HepG2 (cell line): ENCODE data around the gene RSAD2. TPM values are rescaled to one million over a fixed set of nuclear protein-coding genes. Genes with fewer than 3 reads are reported as not detected.

Source experiments
- ARID4A ChIP-seq: sonication (generic); formaldehyde crosslinking; IDR thresholded peaks from 2 replicates; pipeline ENCODE4 v1.5.0; 2020; ENCODE audit warnings: mild to moderate bottlenecking, missing genetic modification reagents, borderline replicate concordance
- CREM ChIP-seq, 2 experiments: sonication (generic) in 1 of 2; formaldehyde crosslinking in 1 of 2; IDR thresholded peaks; 2 replicates each; pipeline versions ENCODE4 v1.4.0 to v1.6.1; 2016 to 2020; ENCODE audit warnings: antibody characterized with exemption in 1 of 2, mild to moderate bottlenecking in 1 of 2, missing genetic modification reagents in 1 of 2
- MXD4 ChIP-seq: IDR thresholded peaks from 2 replicates; pipeline ENCODE4 v1.6.1; 2016; ENCODE audit warnings: mild to moderate bottlenecking, missing biosample characterization, missing genetic modification reagents
- PCBP2 ChIP-seq: fragments of 200-400 bp; formaldehyde crosslinking; optimal IDR thresholded peaks from 2 replicates; pipeline ENCODE3; 2018; ENCODE audit warnings: low read length, low read depth; ENCODE audit not compliant: poor library complexity, severe bottlenecking
- SALL2 ChIP-seq: sonication (generic); formaldehyde crosslinking; IDR thresholded peaks from 2 replicates; pipeline ENCODE4 v1.8.1; 2023; ENCODE audit warnings: mild to moderate bottlenecking, missing genetic modification reagents, inconsistent platforms
- TIGD3 ChIP-seq: sonication (generic); formaldehyde crosslinking; IDR thresholded peaks from 2 replicates; pipeline ENCODE4 v1.5.1; 2020; ENCODE audit warnings: mild to moderate bottlenecking, missing genetic modification reagents, borderline replicate concordance
- UBTF ChIP-seq: sonication (generic); formaldehyde crosslinking; IDR thresholded peaks from 2 replicates; pipeline ENCODE4 v1.4.0; 2020; ENCODE audit warnings: mild to moderate bottlenecking, missing genetic modification reagents
- ZC3H4 ChIP-seq: sonication (generic); formaldehyde crosslinking; IDR thresholded peaks from 2 replicates; pipeline ENCODE4 v1.4.0; 2020; ENCODE audit warnings: missing genetic modification reagents, borderline replicate concordance
- ZFP36 ChIP-seq: fragments of 150-350 bp; IDR thresholded peaks from 2 replicates; pipeline ENCODE4 v1.6.1; 2018; ENCODE audit warnings: borderline replicate concordance, low read length, low read depth; ENCODE audit not compliant: partially characterized antibody
- ZNF12 ChIP-seq: sonication (generic); formaldehyde crosslinking; IDR thresholded peaks from 2 replicates; pipeline ENCODE4 v1.5.0; 2020; ENCODE audit warnings: missing genetic modification reagents
- ZNF768 ChIP-seq: sonication (generic); formaldehyde crosslinking; IDR thresholded peaks from 2 replicates; pipeline ENCODE4 v1.4.0; 2020; ENCODE audit warnings: missing genetic modification reagents
- polyA plus RNA-seq, 8 experiments: library from polyadenylated mRNA; depleted of rRNA in 3 of 8; stranded (reverse) in 7 of 8; unstranded in 1 of 8; fragments of >200 nt; fragmentation: Illumina TruSeq in 4 of 8; extraction: Trizol in 4 of 8; gene quantifications; 2 replicates each; pipeline versions ENCODE4 v1.2.1 to v1.2.3, GENCODE V29; 2011 to 2016; ENCODE audit warnings: low read depth in 4 of 8, missing spikeins in 1 of 8, mixed read lengths in 1 of 8; ENCODE audit not compliant: insufficient read depth in 1 of 8
- total RNA-seq, 5 experiments: library from RNA; depleted of rRNA; stranded (reverse); fragments of >200 nt; fragmentation: Illumina TruSeq; extraction: Trizol; gene quantifications; 2 replicates each; pipeline ENCODE4 v1.2.3, GENCODE V29; 2016; ENCODE audit warnings: low read depth in 1 of 5
- TF ChIP-seq, protein P1 (sequence below): sonication (generic); formaldehyde crosslinking; IDR thresholded peaks from 2 replicates; pipeline ENCODE4 v1.4.0; 2020; ENCODE audit warnings: missing genetic modification reagents, borderline replicate concordance
- TF ChIP-seq, protein P2 (sequence below): fragments of 450-650 bp; IDR thresholded peaks from 2 replicates; pipeline ENCODE4 v1.6.1; 2017
- TF ChIP-seq, protein P3 (sequence below): sonication (generic); formaldehyde crosslinking; IDR thresholded peaks from 2 replicates; pipeline ENCODE4 v1.5.0; 2020; ENCODE audit warnings: missing genetic modification reagents

The RSAD2 gene
- total and polyA plus RNA-seq, 2 of the 13 experiments (the other 11 are each of a cell fraction or from before 2014, with no cell fraction given), result 0.11 TPM; not detected in 1

- TF ChIP-seq ZC3H4 (CRISPR knock-in tag) (no peak), PCBP2 (no peak), TIGD3 (no peak), ZNF768 (CRISPR knock-in tag) (peak; percentile 28; the same call in 1 of the 2 replicates), SALL2 (no peak), ZNF12 (CRISPR knock-in tag) (no peak), ZFP36 (no peak), UBTF (peak; percentile 79), ARID4A (CRISPR knock-in tag) (no peak), CREM (IDR thresholded peaks at IDR 0.05) (no peak), CREM (CRISPR knock-in tag; IDR thresholded peaks at IDR 0.05) (no peak), MXD4 (CRISPR knock-in tag) (no peak)
- TF ChIP-seq, protein P1, sequence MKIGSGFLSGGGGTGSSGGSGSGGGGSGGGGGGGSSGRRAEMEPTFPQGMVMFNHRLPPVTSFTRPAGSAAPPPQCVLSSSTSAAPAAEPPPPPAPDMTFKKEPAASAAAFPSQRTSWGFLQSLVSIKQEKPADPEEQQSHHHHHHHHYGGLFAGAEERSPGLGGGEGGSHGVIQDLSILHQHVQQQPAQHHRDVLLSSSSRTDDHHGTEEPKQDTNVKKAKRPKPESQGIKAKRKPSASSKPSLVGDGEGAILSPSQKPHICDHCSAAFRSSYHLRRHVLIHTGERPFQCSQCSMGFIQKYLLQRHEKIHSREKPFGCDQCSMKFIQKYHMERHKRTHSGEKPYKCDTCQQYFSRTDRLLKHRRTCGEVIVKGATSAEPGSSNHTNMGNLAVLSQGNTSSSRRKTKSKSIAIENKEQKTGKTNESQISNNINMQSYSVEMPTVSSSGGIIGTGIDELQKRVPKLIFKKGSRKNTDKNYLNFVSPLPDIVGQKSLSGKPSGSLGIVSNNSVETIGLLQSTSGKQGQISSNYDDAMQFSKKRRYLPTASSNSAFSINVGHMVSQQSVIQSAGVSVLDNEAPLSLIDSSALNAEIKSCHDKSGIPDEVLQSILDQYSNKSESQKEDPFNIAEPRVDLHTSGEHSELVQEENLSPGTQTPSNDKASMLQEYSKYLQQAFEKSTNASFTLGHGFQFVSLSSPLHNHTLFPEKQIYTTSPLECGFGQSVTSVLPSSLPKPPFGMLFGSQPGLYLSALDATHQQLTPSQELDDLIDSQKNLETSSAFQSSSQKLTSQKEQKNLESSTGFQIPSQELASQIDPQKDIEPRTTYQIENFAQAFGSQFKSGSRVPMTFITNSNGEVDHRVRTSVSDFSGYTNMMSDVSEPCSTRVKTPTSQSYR (CRISPR knock-in tag), result no peak
- TF ChIP-seq, protein P2, sequence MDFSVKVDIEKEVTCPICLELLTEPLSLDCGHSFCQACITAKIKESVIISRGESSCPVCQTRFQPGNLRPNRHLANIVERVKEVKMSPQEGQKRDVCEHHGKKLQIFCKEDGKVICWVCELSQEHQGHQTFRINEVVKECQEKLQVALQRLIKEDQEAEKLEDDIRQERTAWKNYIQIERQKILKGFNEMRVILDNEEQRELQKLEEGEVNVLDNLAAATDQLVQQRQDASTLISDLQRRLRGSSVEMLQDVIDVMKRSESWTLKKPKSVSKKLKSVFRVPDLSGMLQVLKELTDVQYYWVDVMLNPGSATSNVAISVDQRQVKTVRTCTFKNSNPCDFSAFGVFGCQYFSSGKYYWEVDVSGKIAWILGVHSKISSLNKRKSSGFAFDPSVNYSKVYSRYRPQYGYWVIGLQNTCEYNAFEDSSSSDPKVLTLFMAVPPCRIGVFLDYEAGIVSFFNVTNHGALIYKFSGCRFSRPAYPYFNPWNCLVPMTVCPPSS, result no peak
- TF ChIP-seq, protein P3, sequence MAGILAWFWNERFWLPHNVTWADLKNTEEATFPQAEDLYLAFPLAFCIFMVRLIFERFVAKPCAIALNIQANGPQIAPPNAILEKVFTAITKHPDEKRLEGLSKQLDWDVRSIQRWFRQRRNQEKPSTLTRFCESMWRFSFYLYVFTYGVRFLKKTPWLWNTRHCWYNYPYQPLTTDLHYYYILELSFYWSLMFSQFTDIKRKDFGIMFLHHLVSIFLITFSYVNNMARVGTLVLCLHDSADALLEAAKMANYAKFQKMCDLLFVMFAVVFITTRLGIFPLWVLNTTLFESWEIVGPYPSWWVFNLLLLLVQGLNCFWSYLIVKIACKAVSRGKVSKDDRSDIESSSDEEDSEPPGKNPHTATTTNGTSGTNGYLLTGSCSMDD (CRISPR knock-in tag), result 0 out of 2 replicates have a peak, but pooled peaks have one; percentile 59
Observed at GRCh38 chr2:6917071-6917760, 39.6 kb downstream of the RSAD2 start, which contains the start of gene RNF144A (continued).
